Kidney (tissue), 14 donors: ENCODE data around the gene PLXNA2. TPM values are rescaled to one million over a fixed set of nuclear protein-coding genes. Genes with fewer than 3 reads are reported as not detected.

Experiments
- DNase-seq, 5 donors: peaks; one replicate each; pipeline ENCODE4 v3.0.0-alpha.2; 2013 to 2020
- FAIRE-seq: peaks from 2 replicates; lab custom pipeline; 2012; peaks lifted over from hg19 to GRCh38; lab: Jason Lieb, UNC
- H3K27ac ChIP-seq, 2 donors: one replicate each; pipeline ENCODE4 v1.7.0; 2013; ENCODE audit warnings: low read depth in 2 of 2, low read length in 2 of 2, inconsistent platforms in 1 of 2
- H3K27me3 ChIP-seq: one replicate; pipeline ENCODE4 v1.7.1; 2013; ENCODE audit warnings: low read length, inconsistent platforms; ENCODE audit not compliant: control insufficient read depth, insufficient read depth
- H3K36me3 ChIP-seq, 3 donors: one replicate each; pipeline versions ENCODE4 v1.7.0 to v1.7.1; 2013; ENCODE audit warnings: low read length in 3 of 3, control low read depth in 1 of 3, inconsistent platforms in 1 of 3; ENCODE audit not compliant: insufficient read depth in 3 of 3, control insufficient read depth in 2 of 3
- H3K4me1 ChIP-seq, 3 donors: one replicate each; pipeline versions ENCODE4 v1.7.0 to v1.7.1; 2013; ENCODE audit warnings: low read length in 3 of 3, inconsistent platforms in 1 of 3, low read depth in 1 of 3; ENCODE audit not compliant: control insufficient read depth in 2 of 3, insufficient read depth in 2 of 3
- H3K4me3 ChIP-seq, 3 donors: one replicate each; pipeline versions ENCODE4 v1.7.0 to v1.8.1; 2013; ENCODE audit warnings: low read length in 3 of 3, control low read depth in 1 of 3, inconsistent platforms in 1 of 3
- H3K9ac ChIP-seq, 3 donors: one replicate each; pipeline versions ENCODE4 v1.7.0 to v1.7.1; 2013; ENCODE audit warnings: low read length in 3 of 3, control low read depth in 1 of 3, inconsistent platforms in 1 of 3
- H3K9me3 ChIP-seq, 3 donors: one replicate each; pipeline versions ENCODE4 v1.7.0 to v1.7.1; 2013; ENCODE audit warnings: low read length in 3 of 3, control low read depth in 1 of 3, inconsistent platforms in 1 of 3; ENCODE audit not compliant: control insufficient read depth in 2 of 3, insufficient read depth in 1 of 3
- CTCF ChIP-seq: IDR thresholded peaks from 3 replicates; pipeline ENCODE4 v1.5.1; 2012; ENCODE audit warnings: mild to moderate bottlenecking, moderate library complexity, borderline replicate concordance; ENCODE audit not compliant: insufficient read depth; ENCODE audit errors: extremely low read depth
- intact Hi-C: fragments of 100-400 bp; cut with DNase I; formaldehyde crosslinking; loops from one replicate; pipeline ENCODE4 v1.11.1; 2022
- polyA plus RNA-seq: library from polyadenylated mRNA; stranded (reverse); fragments of 350-450 nt; fragmentation: Illumina TruSeq; extraction: RNeasy Lipid Tissue Mini Kit (QIAGEN cat#74804); gene quantifications from one replicate; pipeline ENCODE4 v1.2.3, GENCODE V29; 2014; ENCODE audit warnings: low read depth, low replicate concordance; ENCODE audit not compliant: insufficient read depth
- total RNA-seq: library from RNA; stranded (reverse); fragmentation: NEBNext Ultra II Directional; extraction: Animal tissue kit (Norgen Biotek cat#: 25700); gene quantifications from one replicate; pipeline ENCODE4 v1.2.1, GENCODE V29; 2021
- donor health status: control.
- donor health status: control.
- donor health status: control.
- donor health status: control.
- donor health status: control.
- donor health status: DM: yes; HTN: yes; CAD: no.
- donor health status: Normal renal cell carcinoma (clear cell type).

PLXNA2 gene
- total and polyA plus RNA-seq, 2 donors from 2014 or later = 2.4 to 27.9 TPM

GRCh38 chr1:208084220-208084619, 160.0 kb downstream of the PLXNA2 start:
- Histone ChIP-seq H3K4me3 (no peak overlapping the region), H3K36me3 (peaks cover 0 to 1% (median 0%) of the 10 kb centered on the region in 3 donors), H3K27me3 (no peaks in the 10 kb centered on the region), H3K4me1 (peaks cover 0 to 2% (median 0%) of the 10 kb centered on the region in 3 donors), H3K9ac (no peak overlapping the region), H3K27ac (no peak overlapping the region), H3K9me3 (no peaks in the 10 kb centered on the region)
- TF ChIP-seq CTCF = no peak
- intact Hi-C loops = no loop called here
- DNase-seq (no peak), FAIRE-seq (no peak)

- Histone ChIP-seq H3K27me3 (no peaks in the 10 kb centered on the region), H3K4me1 (peaks cover 0 to 2% (median 0%) of the 10 kb centered on the region in 3 donors), H3K9ac (no peak overlapping the region), H3K27ac (no peak overlapping the region), H3K9me3 (no peaks in the 10 kb centered on the region), H3K36me3 (peaks cover 0 to 3% (median 0%) of the 10 kb centered on the region in 3 donors), H3K4me3 (no peak overlapping the region)
- DNase-seq = no peak
- intact Hi-C loops = no loop called here
- TF ChIP-seq CTCF = no peak
- no peak for FAIRE-seq
Measured at GRCh38 chr1:208083715-208084085, 160.5 kb downstream of the PLXNA2 start.

GRCh38 chr1:208083016-208083714, 161.0 kb downstream of the PLXNA2 start:
- DNase-seq (no peak), FAIRE-seq (no peak)
- no peak for TF ChIP-seq CTCF
- no peaks in the 10 kb centered on the region for H3K9me3 ChIP-seq
- no peak overlapping the region for H3K27ac ChIP-seq
- H3K4me1 ChIP-seq = peaks cover 0 to 2% (median 0%) of the 10 kb centered on the region in 3 donors
- no peaks in the 10 kb centered on the region for H3K27me3 ChIP-seq
- H3K9ac ChIP-seq = no peak overlapping the region
- no peak overlapping the region for H3K4me3 ChIP-seq
- intact Hi-C loops = no loop called here
- H3K36me3 ChIP-seq = peaks cover 0 to 5% (median 0%) of the 10 kb centered on the region in 3 donors

GRCh38 chr1:208081972-208082371, 162.2 kb downstream of the PLXNA2 start:
- Histone ChIP-seq H3K9me3 (no peaks in the 10 kb centered on the region), H3K9ac (no peak overlapping the region), H3K4me3 (no peak overlapping the region), H3K27ac (no peak overlapping the region), H3K27me3 (no peaks in the 10 kb centered on the region), H3K36me3 (peaks cover 0 to 5% (median 0%) of the 10 kb centered on the region in 3 donors), H3K4me1 (peaks cover 0 to 2% (median 0%) of the 10 kb centered on the region in 3 donors)
- no peak for TF ChIP-seq CTCF
- peak in 3 of 5 donors; percentile 68 to 76 (median 70) for DNase-seq
- intact Hi-C loops = no loop called here
- no peak for FAIRE-seq
